ENCODE data around the gene KIRREL1. TPM values are rescaled to one million over a fixed set of nuclear protein-coding genes. Genes with fewer than 3 reads are reported as not detected.

Gene KIRREL1
- total RNA-seq, 1 experiment from 2014 or later: 30.5 TPM

DNA sequence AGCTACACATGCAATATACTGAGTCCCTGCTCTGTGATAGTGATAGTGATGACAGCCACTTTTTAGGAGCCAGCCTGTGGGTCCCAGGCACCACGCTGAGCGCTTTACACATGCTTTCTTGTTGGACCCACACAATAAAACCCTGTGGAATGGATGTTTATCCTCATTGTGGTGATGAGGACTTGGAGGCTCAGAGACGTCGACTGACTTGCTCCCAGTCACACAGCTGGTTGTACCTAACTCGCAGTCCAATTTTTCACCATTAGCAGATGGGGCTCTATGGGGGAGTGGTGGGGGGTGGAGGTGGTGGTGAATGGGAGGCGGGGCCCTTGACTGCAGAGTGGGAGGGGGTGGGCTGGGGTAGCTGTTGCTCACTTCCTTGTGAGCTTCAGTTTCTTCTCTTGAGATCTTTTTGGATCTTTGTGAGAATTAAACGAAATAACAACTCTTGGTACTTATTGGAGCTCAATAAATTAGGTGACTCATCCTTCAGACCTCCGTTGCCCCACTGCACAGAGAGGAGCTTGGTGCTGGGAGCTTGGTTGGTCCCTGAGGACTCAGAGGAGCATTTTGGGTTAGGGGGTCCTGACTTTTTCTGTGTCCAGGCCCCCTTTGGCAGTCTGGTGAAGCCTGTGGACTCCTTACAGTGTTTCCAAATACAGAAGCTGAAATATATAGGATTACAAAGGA lies 125.4 kb downstream of the KIRREL1 start:
- Histone ChIP-seq H3K27me3 (ENCODE audit: insufficient read depth, low read length) (no peaks in the 10 kb centered on the region; the same call in 1 of the 2 replicates), H3K56ac (ENCODE audit: insufficient read length, low read depth, low read length) (no peak overlapping the region), H4K8ac (replicated peaks; ENCODE audit: insufficient read length, low read depth, low read length) (no peak overlapping the region), H3K4me1 (ENCODE audit: insufficient read depth, low read length) (peaks cover 9% of the 10 kb centered on the region; the same call in 1 of the 2 replicates), H4K5ac (ENCODE audit: insufficient read length, low read depth, low read length) (no peak overlapping the region), H3K23me2 (ENCODE audit: insufficient read length, low read depth, low read length, poor library complexity, severe bottlenecking) (no peaks in the 10 kb centered on the region), H2AFZ (ENCODE audit: low read length) (no peak overlapping the region), H4K20me1 (ENCODE audit: control insufficient read depth, insufficient read depth, insufficient read length) (no peaks in the 10 kb centered on the region), H4K91ac (ENCODE audit: insufficient read length, low read depth, low read length) (no peak overlapping the region), H2BK5ac (ENCODE audit: insufficient read length, low read length) (no peak overlapping the region), H2BK12ac (ENCODE audit: insufficient read length, low read depth, low read length) (no peak overlapping the region), H3K27ac (ENCODE audit: insufficient read length, low read depth, low read length) (no peak overlapping the region), H2AK5ac (ENCODE audit: insufficient read length, low read length) (no peak overlapping the region), H3K79me2 (ENCODE audit: insufficient read depth, low read length) (no peaks in the 10 kb centered on the region), H2BK15ac (ENCODE audit: low read depth, low read length) (no peak overlapping the region), H3K9ac (ENCODE audit: extremely low read depth, insufficient read length, low read length) (no peak overlapping the region), H3K23ac (ENCODE audit: insufficient read length, low read depth, low read length) (no peak overlapping the region), H2BK20ac (ENCODE audit: low read depth, low read length, poor library complexity, severe bottlenecking) (no peak overlapping the region), H3K4me2 (ENCODE audit: insufficient read depth, insufficient read length, low read length) (peak overlapping the region; percentile 17), H2BK120ac (ENCODE audit: low read depth, low read length, poor library complexity, severe bottlenecking) (no peak overlapping the region), H3K18ac (ENCODE audit: insufficient read length, low read depth, low read length) (no peak overlapping the region), H3K14ac (ENCODE audit: insufficient read depth, low read length) (no peak overlapping the region), H3K4ac (ENCODE audit: low read depth, low read length) (no peak overlapping the region), H3K9me3 (ENCODE audit: control insufficient read depth, low read depth, low read length) (no peaks in the 10 kb centered on the region), H3K79me1 (ENCODE audit: insufficient read depth, low read depth, low read length, poor library complexity, severe bottlenecking) (no peaks in the 10 kb centered on the region), H3T11ph (ENCODE audit: low read length) (no peak overlapping the region)
- Mint-ChIP-seq H3K27ac (no peak overlapping the region; a peak in 1 of 7 replicates), H3K27me3 (ENCODE audit: low read depth) (peaks cover 20% of the 10 kb centered on the region), H3K9me3 (no peaks in the 10 kb centered on the region; a peak in 1 of 5 replicates), H3K4me3 (peak overlapping the region in 1 of 2 experiments; percentile 48; a peak in 2 of 5 replicates), H3K36me3 (ENCODE audit: insufficient read depth in 1 of 3, low read depth in 3 of 3) (no peaks in the 10 kb centered on the region; a peak in 1 of 7 replicates), H3K4me1 (peaks cover 44 to 55% of the 10 kb centered on the region in 2 experiments)
- peak; percentile 24 for DNase-seq
- TF ChIP-seq, protein P1, sequence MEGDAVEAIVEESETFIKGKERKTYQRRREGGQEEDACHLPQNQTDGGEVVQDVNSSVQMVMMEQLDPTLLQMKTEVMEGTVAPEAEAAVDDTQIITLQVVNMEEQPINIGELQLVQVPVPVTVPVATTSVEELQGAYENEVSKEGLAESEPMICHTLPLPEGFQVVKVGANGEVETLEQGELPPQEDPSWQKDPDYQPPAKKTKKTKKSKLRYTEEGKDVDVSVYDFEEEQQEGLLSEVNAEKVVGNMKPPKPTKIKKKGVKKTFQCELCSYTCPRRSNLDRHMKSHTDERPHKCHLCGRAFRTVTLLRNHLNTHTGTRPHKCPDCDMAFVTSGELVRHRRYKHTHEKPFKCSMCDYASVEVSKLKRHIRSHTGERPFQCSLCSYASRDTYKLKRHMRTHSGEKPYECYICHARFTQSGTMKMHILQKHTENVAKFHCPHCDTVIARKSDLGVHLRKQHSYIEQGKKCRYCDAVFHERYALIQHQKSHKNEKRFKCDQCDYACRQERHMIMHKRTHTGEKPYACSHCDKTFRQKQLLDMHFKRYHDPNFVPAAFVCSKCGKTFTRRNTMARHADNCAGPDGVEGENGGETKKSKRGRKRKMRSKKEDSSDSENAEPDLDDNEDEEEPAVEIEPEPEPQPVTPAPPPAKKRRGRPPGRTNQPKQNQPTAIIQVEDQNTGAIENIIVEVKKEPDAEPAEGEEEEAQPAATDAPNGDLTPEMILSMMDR (conservative IDR thresholded peaks at IDR 0.05): no peak
- no CpG with 5 or more reads among the region's 8 CpGs for WGBS (ENCODE audit: extremely low coverage, insufficient read length, low lambda C conversion rate)

Measured in H9 (cell line).